HG02840 (cell line): ENCODE data around the gene C2CD5.
"Not testable (repeated sequence)": the region's sequence is repeated elsewhere in the genome, so short reads cannot be mapped to it uniquely, and the experiment has no call there.

Experiments used
- ATAC-seq: cut with Tn5 transposase; IDR thresholded peaks from one replicate; pipeline ENCODE4 v1.9.1; 2021; ENCODE audit warnings: mild to moderate bottlenecking, moderate library complexity, moderate number of reproducible peaks; ENCODE audit not compliant: unreplicated experiment, low FRiP score

C2CD5 gene

DNA sequence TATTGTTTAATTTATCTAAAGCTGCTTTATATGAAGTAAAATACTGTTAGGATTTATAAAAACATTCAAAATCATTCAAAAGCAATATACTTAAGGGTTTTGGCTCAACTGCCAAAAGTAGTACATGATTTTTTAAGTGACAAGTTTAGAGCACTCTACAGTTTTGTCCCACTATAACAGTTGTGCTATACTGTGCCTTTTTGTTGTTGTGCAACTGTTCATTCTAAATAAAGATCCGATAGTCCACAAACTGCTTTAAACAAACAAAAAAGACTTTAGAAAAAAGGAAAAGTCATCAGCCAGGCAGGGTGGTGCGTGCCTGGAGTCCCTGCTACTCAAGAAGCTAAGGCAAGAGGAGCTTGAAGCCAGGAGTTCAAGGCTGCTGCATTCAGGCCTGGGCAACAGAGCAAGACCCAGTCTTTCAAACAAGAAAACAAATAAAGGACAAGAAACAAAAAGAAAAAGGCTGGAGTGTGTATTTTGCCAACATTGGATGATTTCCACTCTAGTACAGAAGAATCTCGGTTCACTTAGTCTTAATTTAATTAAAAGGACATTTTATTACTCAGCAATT is 7.3 kb downstream of the C2CD5 start:
- no peak for ATAC-seq

DNA sequence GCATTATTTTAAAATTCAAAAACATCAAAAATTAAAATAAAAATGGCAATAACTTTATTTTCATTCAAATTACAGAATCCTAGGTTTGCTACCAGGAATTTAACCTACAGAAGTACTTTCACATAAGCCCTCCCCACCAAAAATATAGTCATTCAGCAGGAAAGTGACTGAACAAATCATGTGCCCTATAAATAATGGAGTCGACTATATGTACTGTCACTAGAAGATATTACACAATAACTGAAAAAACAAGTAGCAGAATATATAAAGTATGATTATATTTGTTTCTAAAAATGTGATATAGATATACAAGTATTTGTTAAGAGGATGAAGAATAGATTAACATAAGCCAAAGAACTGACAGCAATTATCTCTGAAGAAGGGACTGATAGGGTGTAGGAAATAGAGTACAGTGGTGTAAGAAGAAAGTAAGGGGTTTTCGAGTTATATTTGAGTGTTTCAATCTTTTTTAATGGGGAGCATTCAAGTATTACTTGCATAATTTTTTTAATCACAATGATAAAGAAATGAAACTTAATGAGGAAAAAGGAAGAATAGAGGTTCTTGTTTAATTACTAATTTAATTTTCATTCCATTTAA is 7.9 kb downstream of the C2CD5 start:
- no peak for ATAC-seq

DNA sequence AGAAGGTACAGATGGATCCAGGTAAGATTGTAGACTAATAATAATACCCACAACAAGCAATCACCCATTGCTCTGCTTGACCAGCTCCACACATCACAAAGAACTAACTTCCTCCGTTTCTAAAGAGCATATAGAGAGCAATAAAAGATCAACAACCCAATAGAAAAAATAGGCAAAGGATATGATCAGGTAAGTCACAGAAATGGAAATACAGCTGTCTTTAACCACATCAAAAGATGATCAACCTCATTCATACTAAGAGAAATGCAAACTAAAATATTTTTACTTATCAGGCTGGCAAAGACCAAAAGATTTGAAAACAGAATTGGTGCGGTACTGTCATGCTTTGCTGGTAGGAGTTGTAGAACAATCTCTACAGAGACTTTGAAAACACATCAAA is 8.9 kb downstream of the C2CD5 start:
- ATAC-seq: no peak

DNA sequence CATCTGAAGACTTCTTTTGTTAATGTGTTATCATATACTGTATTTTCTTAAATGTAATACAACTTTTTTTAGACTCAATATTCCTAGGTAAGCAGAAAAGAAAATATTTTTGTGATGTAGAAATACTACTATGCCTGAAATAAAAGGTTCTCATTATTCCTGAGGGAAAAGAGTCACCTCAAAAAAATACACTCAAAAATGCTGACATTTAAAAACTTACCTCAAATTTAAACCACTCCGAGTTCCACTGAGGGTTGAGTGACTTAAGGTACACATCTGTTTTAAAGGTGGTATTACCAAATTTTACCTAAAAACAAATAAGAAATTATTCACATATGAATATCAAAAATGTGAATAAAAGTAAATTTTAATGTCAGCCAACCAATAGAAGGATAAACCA is 9.3 kb downstream of the C2CD5 start:
- no peak for ATAC-seq

DNA sequence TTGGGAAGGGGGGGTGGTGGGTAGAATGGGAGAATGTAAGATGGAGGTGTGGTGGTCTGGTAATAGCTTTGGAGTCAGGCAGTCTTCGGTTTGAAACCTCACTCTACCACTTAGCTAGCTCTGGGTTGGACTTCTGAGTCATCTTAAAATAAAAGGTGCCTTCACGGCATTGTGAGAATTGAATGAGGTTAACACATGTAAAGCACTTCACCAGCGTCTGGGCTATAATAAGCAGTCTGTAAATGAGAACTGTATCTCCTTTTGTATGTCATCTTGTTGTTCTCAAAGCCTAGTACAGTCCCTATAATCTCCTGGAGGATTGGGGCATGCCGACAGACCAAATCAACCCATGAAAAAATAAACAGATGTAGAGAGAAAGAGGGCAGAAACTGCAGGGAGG is 11.2 kb downstream of the C2CD5 start:
- ATAC-seq: no peak

DNA sequence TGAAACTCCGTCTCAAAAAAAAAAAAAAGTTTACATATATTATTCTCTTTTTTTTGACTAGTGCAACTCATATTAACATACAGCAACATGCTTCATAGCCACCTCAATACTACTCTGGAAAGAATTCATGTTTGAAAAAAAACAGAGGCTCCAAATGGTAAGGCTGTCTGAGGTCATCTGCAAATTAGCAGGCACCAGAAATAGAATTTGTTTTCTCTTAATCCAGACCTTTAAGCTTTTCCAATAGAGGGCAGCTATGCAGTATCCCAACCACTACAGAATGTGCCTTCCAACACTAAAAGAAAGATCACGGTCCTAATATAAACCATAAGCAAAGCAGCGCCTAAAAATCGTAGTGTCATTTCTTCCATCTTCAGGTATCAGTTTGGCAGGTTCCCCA is 12.0 kb downstream of the C2CD5 start:
- no peak for ATAC-seq

DNA sequence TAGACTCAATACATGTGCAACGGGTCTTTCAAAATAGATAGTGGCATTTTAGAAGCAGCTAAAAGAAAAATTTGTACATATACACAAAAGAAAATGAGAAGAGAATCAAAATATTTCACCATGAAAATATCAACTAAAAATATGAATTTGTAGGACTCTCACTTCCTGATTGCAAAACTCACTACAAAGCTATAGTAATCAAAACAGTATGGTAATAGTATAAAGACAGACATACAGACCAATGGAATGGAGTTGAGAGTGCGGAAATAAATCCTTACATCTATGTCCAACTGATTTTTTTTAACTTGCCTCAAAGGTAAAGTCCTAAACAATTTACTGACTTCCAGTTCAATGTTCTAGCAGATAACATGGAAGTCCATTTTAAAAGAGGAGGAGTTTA is 13.1 kb downstream of the C2CD5 start:
- no peak for ATAC-seq

DNA sequence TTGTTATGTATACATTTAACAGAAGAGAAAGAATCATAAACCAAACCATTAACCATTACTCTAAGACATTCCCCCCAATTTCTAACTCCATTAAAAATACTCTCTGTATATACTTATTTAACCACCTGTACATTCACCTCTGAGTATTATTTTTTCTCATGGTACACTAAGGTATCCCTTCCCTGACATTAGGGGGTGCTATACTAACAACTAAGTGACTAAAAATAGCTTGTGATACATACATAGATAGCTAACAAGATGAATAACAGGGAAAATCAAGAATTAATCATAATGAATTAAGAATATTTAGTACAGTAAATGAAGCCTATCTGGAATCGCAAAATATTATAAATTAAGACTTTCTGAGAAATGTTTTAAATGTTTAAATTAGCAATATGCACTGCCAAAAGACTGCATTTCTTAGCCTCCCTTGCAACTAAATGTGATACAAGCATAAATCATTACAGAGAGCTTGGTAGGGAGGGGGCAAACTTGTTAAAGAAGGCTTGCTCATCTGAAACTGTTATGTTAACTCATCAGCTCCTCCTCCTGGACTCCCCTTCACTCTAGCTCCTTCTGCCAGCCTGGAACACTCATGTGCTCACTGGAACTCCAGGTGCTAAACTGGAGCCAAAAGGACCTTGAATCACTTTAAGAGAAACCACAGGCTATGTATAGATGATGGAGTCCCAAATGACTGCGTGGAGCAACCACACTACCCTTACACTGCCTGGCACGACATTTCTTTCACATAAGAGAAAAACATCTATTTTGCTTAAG is 14.9 kb downstream of the C2CD5 start:
- ATAC-seq: no peak

DNA sequence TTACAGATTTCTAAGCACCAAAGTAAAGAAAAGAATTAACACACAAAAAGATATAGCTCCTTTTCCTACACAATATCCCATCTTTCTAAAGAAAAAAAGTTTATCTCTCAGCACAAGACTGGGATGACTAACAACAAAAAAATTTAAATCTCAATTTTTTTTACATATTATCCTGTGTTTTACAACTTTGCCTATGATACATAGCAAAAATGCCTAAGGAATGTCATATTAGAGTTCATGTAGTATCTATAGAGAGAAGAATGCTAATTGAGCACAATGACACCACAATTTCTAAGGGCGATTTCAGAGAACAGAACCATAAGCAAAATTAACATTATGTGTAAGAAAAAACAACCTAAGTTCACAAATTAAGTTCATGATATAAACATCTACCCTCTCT is 16.3 kb downstream of the C2CD5 start:
- ATAC-seq: no peak

DNA sequence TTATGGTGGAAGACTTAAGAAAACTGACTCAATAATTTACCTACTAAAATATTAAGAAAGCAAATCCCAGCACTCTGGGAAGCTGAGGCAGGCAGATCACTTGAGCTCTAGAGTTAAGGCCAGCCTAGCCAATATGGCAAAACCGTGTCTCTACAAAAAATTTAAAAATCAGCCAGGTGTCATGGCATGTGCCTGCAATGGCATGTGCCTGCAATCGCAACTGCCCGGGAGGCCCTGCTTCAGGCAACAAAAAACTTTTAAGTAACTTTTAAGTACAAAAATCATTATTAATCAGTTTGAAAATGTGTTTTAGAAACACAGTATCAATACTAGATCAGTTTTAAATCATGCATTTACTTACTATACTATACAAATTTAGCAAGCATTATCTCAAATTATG is 17.5 kb downstream of the C2CD5 start:
- no peak for ATAC-seq

DNA sequence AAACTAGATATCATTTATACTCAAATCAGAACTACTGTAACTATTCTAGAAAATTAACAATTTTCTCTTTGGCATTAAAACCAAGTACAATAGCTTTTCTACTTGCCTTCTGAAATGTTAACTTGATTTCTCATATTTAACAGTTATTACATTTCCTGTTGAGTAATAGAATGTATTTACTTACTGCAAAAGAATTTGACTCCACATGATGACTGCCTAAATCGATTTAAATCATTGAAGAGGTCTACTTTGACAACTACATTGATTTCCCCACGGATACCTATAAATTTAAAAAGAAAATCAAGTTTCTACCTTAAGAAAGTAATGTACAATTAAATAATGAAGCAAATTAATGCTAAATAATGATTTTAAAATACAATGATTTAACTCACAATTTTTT is 18.9 kb downstream of the C2CD5 start:
- ATAC-seq: no peak

DNA sequence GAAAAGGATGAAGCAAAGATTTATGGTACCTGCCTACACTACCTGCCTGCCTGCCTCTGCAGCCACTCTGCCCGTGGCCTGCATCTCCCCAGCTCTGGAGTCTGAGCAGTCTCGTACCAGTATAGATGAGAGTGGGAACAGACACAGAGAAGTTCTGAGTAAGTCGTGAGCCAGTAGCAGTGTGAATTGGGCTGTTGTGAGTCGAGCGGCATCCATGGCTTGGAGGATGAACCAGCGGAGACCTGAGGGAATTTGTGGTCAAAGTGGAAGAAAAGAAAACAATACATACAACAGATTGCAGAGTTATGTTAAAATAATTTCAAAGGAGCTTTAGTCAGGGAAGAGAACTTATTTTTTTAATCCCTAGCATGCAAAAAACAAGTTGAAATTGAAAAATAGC is 25.3 kb downstream of the C2CD5 start:
- no peak for ATAC-seq

DNA sequence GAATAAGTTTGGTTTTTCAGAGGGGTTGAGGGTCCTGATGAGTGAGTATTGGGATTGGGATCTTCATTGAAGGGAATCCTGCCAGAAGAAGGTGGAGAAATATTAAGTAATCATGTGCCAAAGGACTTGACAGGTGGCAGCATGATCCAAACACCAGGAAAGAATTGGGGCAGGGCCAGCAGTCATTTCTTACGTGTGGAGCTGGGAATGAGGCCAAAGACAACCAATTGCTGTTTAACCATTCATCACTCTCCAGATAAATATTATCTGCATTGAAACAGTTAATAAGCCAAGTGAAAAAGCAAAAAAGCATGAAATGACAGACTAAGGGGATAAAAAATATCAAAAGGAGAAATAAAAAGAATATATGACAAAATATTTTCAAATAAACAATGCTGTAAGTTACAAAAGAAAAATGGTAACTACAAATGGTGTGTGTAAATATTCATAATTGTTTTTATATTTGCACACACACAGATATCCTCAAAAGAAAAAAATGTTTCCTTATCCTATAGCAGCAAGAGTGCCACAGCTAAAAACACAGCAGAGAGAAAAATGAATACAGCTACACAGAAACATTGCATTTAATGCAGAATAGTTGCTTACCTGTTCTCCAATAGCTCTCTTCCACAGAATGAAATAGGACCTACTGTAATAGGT is 26.2 kb downstream of the C2CD5 start:
- no peak for ATAC-seq

DNA sequence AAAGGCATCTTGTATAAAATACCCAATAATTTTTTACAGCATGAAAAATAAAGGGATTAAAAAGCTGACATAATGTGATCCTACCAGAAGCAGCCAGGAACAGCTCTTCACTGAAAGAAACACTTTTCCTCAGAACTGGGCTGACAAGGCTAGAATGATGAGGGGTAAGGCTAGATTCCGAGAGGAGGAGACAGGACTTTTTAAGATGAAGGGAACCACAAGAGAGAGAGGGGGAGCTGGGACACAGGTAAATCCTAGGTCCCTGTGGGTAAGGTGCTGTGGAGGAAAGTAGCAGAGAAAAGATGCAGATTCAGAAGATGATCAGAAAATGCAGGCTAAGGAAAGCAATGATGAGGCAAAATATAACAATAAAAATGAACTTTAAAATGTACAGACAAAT is 29.5 kb downstream of the C2CD5 start:
- no peak for ATAC-seq

DNA sequence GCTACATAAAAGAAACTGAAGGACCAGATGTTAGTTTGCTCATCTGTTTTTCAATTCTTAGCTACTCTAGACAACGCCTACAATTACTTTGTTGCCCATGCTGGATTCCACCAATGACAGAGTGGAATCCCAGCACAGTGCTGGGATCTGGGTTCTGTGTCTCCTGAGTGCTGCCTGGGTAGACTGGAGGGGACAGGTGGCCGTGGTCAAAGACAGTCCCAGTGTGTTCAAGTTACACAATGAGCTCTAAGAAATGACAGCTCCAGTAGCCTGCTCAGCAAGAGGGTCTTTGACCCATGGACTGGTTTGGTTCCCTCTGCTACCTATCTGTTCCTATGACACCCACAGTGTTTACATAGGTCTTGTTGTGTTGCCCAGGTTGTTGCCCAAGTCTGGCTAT is 38.5 kb downstream of the C2CD5 start:
- no peak for ATAC-seq

DNA sequence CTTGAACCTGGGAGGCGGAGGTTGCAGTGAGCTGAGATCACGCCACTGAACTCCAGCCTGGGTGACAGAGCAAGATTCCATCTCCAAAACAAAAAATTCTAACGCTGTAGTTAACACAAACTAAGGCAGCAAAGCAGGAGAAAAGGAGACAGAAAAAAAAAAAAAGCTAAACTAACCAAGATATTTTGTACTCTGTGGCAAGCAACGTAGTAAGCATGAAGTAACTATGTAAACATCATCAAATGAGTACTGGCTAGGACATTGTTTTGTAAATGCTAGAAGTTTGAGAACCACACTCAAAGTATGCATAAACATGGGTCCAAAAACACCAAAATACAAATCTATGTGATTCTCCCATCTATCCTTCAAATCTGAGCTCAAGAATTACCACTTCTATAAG is 44.2 kb downstream of the C2CD5 start:
- no peak for ATAC-seq

DNA sequence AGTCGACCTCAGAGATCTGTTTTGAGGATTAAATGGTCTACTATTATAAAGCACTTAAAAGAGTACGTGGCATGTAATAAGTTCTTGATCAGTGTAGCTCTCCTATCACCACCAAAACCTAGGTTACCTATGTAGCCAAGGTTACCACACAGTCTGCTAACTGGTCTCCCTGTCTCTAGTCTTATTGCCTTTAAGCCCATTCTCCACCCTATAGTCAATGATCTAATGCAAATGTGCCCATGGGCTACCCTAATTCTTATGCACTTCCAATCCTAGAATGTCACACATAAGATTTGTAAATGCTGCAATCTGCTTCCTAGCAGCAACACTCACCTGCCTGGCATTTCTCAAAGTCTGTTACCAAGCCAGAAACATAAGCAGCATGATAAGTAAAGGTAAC is 44.9 kb downstream of the C2CD5 start:
- ATAC-seq: no peak

DNA sequence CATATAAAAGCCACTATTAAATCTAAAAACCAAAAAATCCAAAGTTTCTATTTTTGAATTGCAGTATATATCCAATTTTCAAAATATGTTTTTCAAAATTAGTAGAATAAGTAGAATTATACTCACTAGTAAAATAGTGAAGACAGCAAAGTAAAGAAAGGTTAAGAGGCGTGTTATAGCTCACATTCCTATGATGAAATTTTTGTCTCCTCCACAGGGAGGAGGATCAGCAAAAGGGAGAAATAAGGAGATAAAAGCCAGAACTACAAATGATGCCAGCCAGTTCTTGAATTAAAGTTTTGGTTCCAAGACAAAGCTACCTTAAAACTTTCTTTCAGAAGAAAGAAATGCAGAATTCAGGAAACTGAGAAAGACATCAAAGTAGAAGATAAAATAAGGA is 50.0 kb downstream of the C2CD5 start:
- no peak for ATAC-seq

DNA sequence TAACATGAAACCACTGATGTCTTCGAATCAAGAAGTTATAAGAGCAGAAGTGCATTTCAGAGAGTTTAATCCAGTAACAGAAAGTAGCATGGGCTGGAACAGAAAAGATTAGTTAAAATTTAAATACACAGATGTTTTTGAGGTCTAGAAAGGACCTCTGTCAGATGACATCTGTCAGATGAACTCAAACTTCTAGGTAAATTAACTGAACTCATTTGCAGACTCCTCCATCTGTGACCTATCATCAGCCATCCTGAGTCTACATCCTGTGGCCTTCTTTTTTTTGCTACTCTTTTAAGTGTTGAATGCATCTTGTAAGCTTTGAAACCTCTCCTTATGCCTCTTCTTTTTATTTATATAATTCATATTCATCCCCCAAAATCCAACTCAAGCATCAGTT is 53.3 kb downstream of the C2CD5 start:
- ATAC-seq: no peak

DNA sequence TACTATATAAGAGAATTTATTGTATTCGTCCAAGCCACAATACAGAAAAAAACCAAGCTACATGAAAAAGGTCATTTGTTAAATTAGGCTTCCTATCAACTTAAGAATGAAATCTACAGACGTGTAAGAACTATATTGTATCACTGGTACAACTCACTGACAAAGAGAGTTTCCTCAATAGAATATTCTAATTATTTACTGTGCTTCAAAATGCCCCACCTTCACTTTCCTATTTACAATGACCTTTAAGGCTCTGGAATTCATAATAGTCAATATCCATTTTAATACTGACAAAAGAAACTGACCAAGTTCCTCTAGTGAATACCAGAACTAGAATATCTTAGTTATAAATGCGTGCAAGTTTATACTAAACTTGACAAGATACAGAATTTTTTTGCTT is 55.9 kb downstream of the C2CD5 start:
- ATAC-seq: no peak

DNA sequence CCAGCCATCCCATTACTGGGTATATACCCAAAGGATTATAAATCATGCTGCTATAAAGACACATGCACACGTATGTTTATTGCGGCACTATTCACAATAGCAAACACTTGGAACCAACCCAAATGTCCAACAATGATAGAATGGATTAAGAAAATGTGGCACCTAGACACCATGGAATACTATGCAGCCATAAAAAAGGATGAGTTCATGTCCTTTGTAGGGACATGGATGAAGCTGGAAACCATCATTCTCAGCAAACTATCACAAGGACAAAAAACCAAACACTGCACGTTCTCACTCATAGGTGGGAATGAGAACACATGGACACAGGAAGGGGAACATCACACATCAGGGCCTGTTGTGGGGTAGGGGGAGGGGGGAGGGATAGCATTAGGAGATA is 56.7 kb downstream of the C2CD5 start:
- ATAC-seq: not testable (repeated sequence)
